ES-I3 (cell line): Measurements from ENCODE around the gene RIMKLB.

Source experiments
- H3K36me3 ChIP-seq: 2 replicates; pipeline ENCODE4 v1.6.1; 2013; ENCODE audit warnings: mild to moderate bottlenecking, low read length, control low read depth, moderate library complexity; ENCODE audit not compliant: insufficient read depth
- H3K4me1 ChIP-seq: 2 replicates; pipeline ENCODE4 v1.6.1; 2013; ENCODE audit warnings: mild to moderate bottlenecking, control low read depth, low read length; ENCODE audit not compliant: insufficient read depth
- H3K9ac ChIP-seq: 2 replicates; pipeline ENCODE4 v1.6.1; 2013; ENCODE audit warnings: low read depth, mild to moderate bottlenecking, low read length, moderate library complexity
- H3K9me3 ChIP-seq: 2 replicates; pipeline ENCODE4 v1.6.1; 2013; ENCODE audit warnings: mild to moderate bottlenecking, low read length, moderate library complexity; ENCODE audit not compliant: control insufficient read depth, insufficient read depth

The RIMKLB gene

DNA sequence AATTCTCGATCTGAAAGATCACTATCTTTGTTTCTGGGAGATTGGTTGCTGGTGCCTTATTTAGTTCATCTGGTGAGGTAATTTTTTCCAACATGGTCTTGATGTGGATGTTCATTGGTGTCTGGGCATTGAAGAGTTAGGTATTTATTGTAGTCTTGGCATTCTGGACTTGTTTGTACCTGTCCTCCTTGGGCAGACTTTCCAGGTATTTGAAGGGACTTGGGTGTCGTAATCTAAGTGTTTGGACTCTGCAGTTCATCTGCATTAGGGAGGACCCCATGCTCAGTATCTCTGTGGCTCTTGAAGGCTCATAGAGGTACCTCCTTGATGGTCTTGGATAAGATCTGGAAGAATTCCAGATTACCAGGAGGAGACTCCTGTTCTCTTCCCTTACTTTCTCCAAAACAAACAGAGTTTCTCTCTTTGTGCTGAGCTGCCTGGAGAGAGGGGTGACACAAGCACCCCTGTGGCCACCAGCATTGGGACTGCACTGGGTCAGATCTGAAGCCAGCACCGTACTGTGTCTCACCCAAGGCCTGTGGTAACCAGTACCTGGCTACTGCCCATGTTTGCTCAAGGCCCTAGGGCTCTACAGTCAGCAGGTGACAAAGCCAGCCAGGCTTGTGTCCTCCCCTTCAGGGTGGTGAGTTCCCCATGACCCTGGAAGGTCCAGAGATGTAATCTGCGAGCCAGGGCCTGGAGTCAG is 129.9 kb downstream of the RIMKLB start:
- peaks cover 38% of the 10 kb centered on the region for H3K4me1 ChIP-seq
- no peak overlapping the region for H3K9ac ChIP-seq
- H3K36me3 ChIP-seq: no peaks in the 10 kb centered on the region
- no peaks in the 10 kb centered on the region; the same call in 1 of the 2 replicates for H3K9me3 ChIP-seq

- Histone ChIP-seq H3K4me1 (peaks cover 32% of the 10 kb centered on the region), H3K9me3 (no peaks in the 10 kb centered on the region; the same call in 1 of the 2 replicates), H3K9ac (no peak overlapping the region), H3K36me3 (no peaks in the 10 kb centered on the region)
Observed at GRCh38 chr12:8828257-8829124, 130.7 kb downstream of the RIMKLB start.

- H3K9me3 ChIP-seq: no peaks in the 10 kb centered on the region; the same call in 1 of the 2 replicates
- no peaks in the 10 kb centered on the region for H3K36me3 ChIP-seq
- no peak overlapping the region for H3K9ac ChIP-seq
- H3K4me1 ChIP-seq: peaks cover 34% of the 10 kb centered on the region
Observed at GRCh38 chr12:8829125-8829518, 131.3 kb downstream of the RIMKLB start.

DNA sequence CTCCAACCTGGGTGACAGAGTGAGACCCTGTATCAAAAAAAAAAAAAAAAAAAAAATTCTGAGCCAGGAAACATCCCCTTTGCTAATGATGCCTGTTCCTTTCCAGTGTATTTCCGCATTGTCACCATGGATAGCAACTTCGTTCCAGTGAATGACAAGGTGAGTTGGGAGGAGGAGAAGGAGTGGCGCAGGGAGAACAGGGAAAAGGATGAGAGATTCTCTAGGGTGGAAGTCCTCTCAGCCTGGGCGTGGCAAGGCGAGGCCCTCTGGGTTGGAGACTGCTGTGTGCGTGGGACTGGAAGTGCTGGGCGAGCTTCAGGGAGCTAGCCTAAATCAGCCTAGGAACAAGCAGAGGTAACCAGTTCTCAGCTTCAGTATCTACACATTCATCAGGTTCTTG is 131.8 kb downstream of the RIMKLB start:
- Histone ChIP-seq H3K4me1 (peaks cover 38% of the 10 kb centered on the region), H3K9ac (no peak overlapping the region), H3K9me3 (no peaks in the 10 kb centered on the region; the same call in 1 of the 2 replicates), H3K36me3 (no peaks in the 10 kb centered on the region)

GRCh38 chr12:8831116-8831515 is 133.3 kb downstream of the RIMKLB start:
- H3K9me3 ChIP-seq: no peaks in the 10 kb centered on the region
- H3K9ac ChIP-seq: no peak overlapping the region
- peaks cover 47% of the 10 kb centered on the region for H3K4me1 ChIP-seq
- no peaks in the 10 kb centered on the region for H3K36me3 ChIP-seq

GRCh38 chr12:8832500-8832899 is 134.7 kb downstream of the RIMKLB start:
- Histone ChIP-seq H3K36me3 (no peaks in the 10 kb centered on the region; the same call in 1 of the 2 replicates), H3K9me3 (no peaks in the 10 kb centered on the region), H3K4me1 (peaks cover 47% of the 10 kb centered on the region), H3K9ac (no peak overlapping the region)
